SK-N-SH (cell line): ENCODE results near the gene PTPN5. TPM values are rescaled to one million over a fixed set of nuclear protein-coding genes. Genes with fewer than 3 reads are reported as not detected.

Source experiments
- CTCF ChIA-PET: fragments of 300-600, 350-600 bp; formaldehyde crosslinking; extraction: SDS; loops from one replicate; lab custom pipeline; 2021; lab: Yijun Ruan, JAX
- POLR2A ChIA-PET: fragments of 350-600 bp; sonication (Branson Sonifier 250); formaldehyde crosslinking; extraction: SDS; loops from one replicate; lab custom pipeline; 2020; ENCODE audit warnings: antibody characterized with exemption, inconsistent platforms; lab: Yijun Ruan, JAX
- DNase-seq: peaks from one replicate; pipeline ENCODE4 v3.0.0; 2012
- H2AFZ ChIP-seq: fragments of 200-600 bp; sonication (generic); 2 replicates; pipeline ENCODE4 v1.8.1; 2016; ENCODE audit warnings: antibody characterized with exemption, mild to moderate bottlenecking, low read depth
- H3F3A ChIP-seq: fragments of 200-600 bp; sonication (generic); replicated peaks from 2 replicates; pipeline ENCODE3; 2016; ENCODE audit warnings: antibody characterized with exemption, mild to moderate bottlenecking; ENCODE audit not compliant: insufficient read depth
- H3K27ac ChIP-seq, 2 experiments: fragments of 200-500 bp in 1 of 2; fragments of 200-600 bp in 1 of 2; sonication (Bioruptor generic) in 1 of 2; sonication (generic), shearing (Covaris generic) in 1 of 2; 2 replicates each; pipeline versions ENCODE4 v1.5.1 to v1.6.1; 2014 to 2016; ENCODE audit warnings: low read depth in 2 of 2, inconsistent platforms in 1 of 2, low read length in 1 of 2, mild to moderate bottlenecking in 1 of 2, mixed read lengths in 1 of 2
- H3K27me3 ChIP-seq: fragments of 200-600 bp; sonication (generic), shearing (Covaris generic); 2 replicates; pipeline ENCODE4 v1.6.1; 2016; ENCODE audit warnings: mixed run types; ENCODE audit not compliant: insufficient read depth
- H3K36me3 ChIP-seq, 2 experiments: fragments of 200-500 bp in 1 of 2; fragments of 200-600 bp in 1 of 2; sonication (Bioruptor generic) in 1 of 2; sonication (generic) in 1 of 2; replicated peaks in 1 of 2; 2 replicates each; pipeline versions ENCODE3 to v1.5.1; 2014 to 2016; ENCODE audit warnings: low read length in 1 of 2, mild to moderate bottlenecking in 1 of 2; ENCODE audit not compliant: insufficient read depth in 2 of 2, control insufficient read depth in 1 of 2
- H3K4me1 ChIP-seq, 2 experiments: fragments of 200-500 bp in 1 of 2; fragments of 200-600 bp in 1 of 2; sonication (Bioruptor generic) in 1 of 2; sonication (generic), shearing (Covaris generic) in 1 of 2; 2 replicates each; pipeline versions ENCODE4 v1.5.1 to v1.6.1; 2014 to 2016; ENCODE audit warnings: low read depth in 1 of 2, low read length in 1 of 2, mixed run types in 1 of 2; ENCODE audit not compliant: insufficient read depth in 2 of 2, control insufficient read depth in 1 of 2
- H3K4me2 ChIP-seq: fragments of 200-600 bp; sonication (generic), shearing (Covaris generic); 2 replicates; pipeline ENCODE4 v1.6.1; 2017; ENCODE audit warnings: mixed run types
- H3K4me3 ChIP-seq, 2 experiments: fragments of 200-500 bp in 1 of 2; fragments of 200-600 bp in 1 of 2; sonication (Bioruptor generic) in 1 of 2; sonication (generic), shearing (Covaris generic) in 1 of 2; 2 replicates each; pipeline versions ENCODE4 v1.5.1 to v1.8.1; 2014 to 2016; ENCODE audit warnings: low read depth in 2 of 2, inconsistent platforms in 1 of 2, low read length in 1 of 2, mild to moderate bottlenecking in 1 of 2, mixed read lengths in 1 of 2, moderate library complexity in 1 of 2
- H3K79me2 ChIP-seq: fragments of 200-600 bp; sonication (generic); 2 replicates; pipeline ENCODE4 v1.8.1; 2017; ENCODE audit warnings: mild to moderate bottlenecking; ENCODE audit not compliant: insufficient read depth
- H3K9ac ChIP-seq: fragments of 200-600 bp; sonication (generic); 2 replicates; pipeline ENCODE4 v1.6.1; 2017; ENCODE audit warnings: mixed run types
- H3K9me2 ChIP-seq: fragments of 200-600 bp; sonication (generic); 2 replicates; pipeline ENCODE4 v1.6.1; 2017; ENCODE audit warnings: mixed run types
- H3K9me3 ChIP-seq: fragments of 200-600 bp; sonication (generic); 2 replicates; pipeline ENCODE4 v1.6.1; 2017; ENCODE audit warnings: mixed run types, mild to moderate bottlenecking, moderate library complexity
- H4K20me1 ChIP-seq: fragments of 200-600 bp; sonication (generic); 2 replicates; pipeline ENCODE4 v1.6.1; 2017; ENCODE audit warnings: mild to moderate bottlenecking, mixed run types; ENCODE audit not compliant: insufficient read depth
- CTCF ChIP-seq: fragments of 200-600 bp; sonication (generic); IDR thresholded peaks from 2 replicates; pipeline ENCODE4 v1.6.1; 2017; ENCODE audit warnings: antibody characterized with exemption, mild to moderate bottlenecking, moderate library complexity
- ELF1 ChIP-seq: IDR thresholded peaks from 2 replicates; pipeline ENCODE4 v1.4.0; 2012
- FOXM1 ChIP-seq: IDR thresholded peaks from 2 replicates; pipeline ENCODE4 v1.4.0; 2012; ENCODE audit warnings: low read depth, mild to moderate bottlenecking
- GATA2 ChIP-seq: sonication (generic); formaldehyde crosslinking; IDR thresholded peaks from 2 replicates; pipeline ENCODE4 v1.5.0; 2020; ENCODE audit warnings: mild to moderate bottlenecking, missing genetic modification reagents
- MEF2A ChIP-seq: IDR thresholded peaks from 2 replicates; pipeline ENCODE4 v1.4.0; 2012; ENCODE audit warnings: low read depth, borderline replicate concordance
- MXI1 ChIP-seq: IDR thresholded peaks from 2 replicates; pipeline ENCODE4 v1.6.1; 2012; ENCODE audit warnings: mild to moderate bottlenecking, low read depth, low read length, improper control_type of control experiment
- NFIC ChIP-seq: IDR thresholded peaks from 2 replicates; pipeline ENCODE4 v1.4.0; 2012; ENCODE audit warnings: borderline replicate concordance
- POLR2AphosphoS5 ChIP-seq: IDR thresholded peaks from 2 replicates; pipeline ENCODE4 v1.6.1; 2012; ENCODE audit warnings: low read depth, low read length
- RFX5 ChIP-seq: IDR thresholded peaks from 2 replicates; pipeline ENCODE4 v1.6.1; 2012; ENCODE audit warnings: mild to moderate bottlenecking, improper control_type of control experiment, low read length
- RXRA ChIP-seq: IDR thresholded peaks from 2 replicates; pipeline ENCODE4 v1.4.0; 2012; ENCODE audit warnings: low read depth, mild to moderate bottlenecking, borderline replicate concordance
- SIN3A ChIP-seq: IDR thresholded peaks from 2 replicates; pipeline ENCODE4 v1.6.1; 2012; ENCODE audit warnings: low read depth, mild to moderate bottlenecking, low read length, moderate library complexity, borderline replicate concordance
- TAF1 ChIP-seq: IDR thresholded peaks from 2 replicates; pipeline ENCODE4 v1.6.1; 2012; ENCODE audit warnings: low read depth, mild to moderate bottlenecking, low read length, moderate library complexity, borderline replicate concordance
- WGBS: methylation state at CpG from one replicate; pipeline ENCODE4 v1.1.6; 2017; ENCODE audit warnings: low lambda C conversion rate; 5-methylcytosine and 5-hydroxymethylcytosine counted together
- polyA plus RNA-seq, 3 experiments: library from polyadenylated mRNA; depleted of rRNA; stranded (reverse); fragments of >200 nt; gene quantifications; 2 replicates each; pipeline ENCODE4 v1.2.3, GENCODE V29; 2012
- TF ChIP-seq, protein P1 (sequence below): IDR thresholded peaks from 2 replicates; pipeline ENCODE4 v1.4.0; 2012; ENCODE audit warnings: low read depth

The PTPN5 gene
- polyA plus RNA-seq, 1 of the 3 experiments (the other 2 are of a cell fraction), result not detected

- POLR2A ChIA-PET, result no interaction called here
Measured at GRCh38 chr11:18766015-18766414, 25.6 kb downstream of the PTPN5 start.

GRCh38 chr11:18765554-18765953 is 26.0 kb downstream of the PTPN5 start:
- Histone ChIP-seq H4K20me1 (no peaks in the 10 kb centered on the region), H3K27ac (no peak overlapping the region), H2AFZ (0 out of 2 replicates have a peak overlapping the region, but pooled peaks have one; percentile 8), H3K9me3 (no peaks in the 10 kb centered on the region)
- CTCF ChIA-PET, result interaction anchor here (1.3 to 3.8 kb wide), 8 partner anchors 10 to 651 kb away, joined by 3 to 42 read pairs (median 7); partner anchors contain the start of gene MRGPRX4
- TF ChIP-seq ELF1, result no peak
- no peak for TF ChIP-seq GATA2 (CRISPR knock-in tag)
- no peak for TF ChIP-seq CTCF
- TF ChIP-seq FOXM1, result no peak
- TF ChIP-seq, all 33 proteins: peak for 0
- H3K79me2 ChIP-seq, result no peaks in the 10 kb centered on the region
- no peaks in the 10 kb centered on the region for H3K36me3 ChIP-seq
- H3K4me1 ChIP-seq, result peaks cover 0 to 4% of the 10 kb centered on the region in 2 experiments; a peak in 1 of 4 replicates
- no peaks in the 10 kb centered on the region for H3K9me2 ChIP-seq
- POLR2A ChIA-PET, result no interaction called here
- no peak overlapping the region for H3K4me2 ChIP-seq
- peaks cover 16% of the 10 kb centered on the region for H3F3A ChIP-seq
- no peak overlapping the region for H3K4me3 ChIP-seq
- WGBS, result 42% methylated on average over 6 of the region's 6 CpGs
- H3K27me3 ChIP-seq, result no peaks in the 10 kb centered on the region
- no peak overlapping the region for H3K9ac ChIP-seq
- DNase-seq, result no peak

More at GRCh38 chr11:18766015-18766414, 25.6 kb downstream of the PTPN5 start:
- Histone ChIP-seq H4K20me1 (no peaks in the 10 kb centered on the region), H3K9me3 (no peaks in the 10 kb centered on the region), H3F3A (peaks cover 16% of the 10 kb centered on the region), H3K79me2 (no peaks in the 10 kb centered on the region), H3K9ac (no peak overlapping the region), H3K36me3 (no peaks in the 10 kb centered on the region), H3K4me1 (peaks cover 0 to 4% of the 10 kb centered on the region in 2 experiments; a peak in 1 of 4 replicates), H3K27ac (no peak overlapping the region), H3K27me3 (no peaks in the 10 kb centered on the region)
- DNase-seq, result no peak
- WGBS, result 95% methylated on average over 2 of the region's 2 CpGs
- TF ChIP-seq CTCF, result no peak
- no peak for TF ChIP-seq RXRA
- TF ChIP-seq, protein P1, sequence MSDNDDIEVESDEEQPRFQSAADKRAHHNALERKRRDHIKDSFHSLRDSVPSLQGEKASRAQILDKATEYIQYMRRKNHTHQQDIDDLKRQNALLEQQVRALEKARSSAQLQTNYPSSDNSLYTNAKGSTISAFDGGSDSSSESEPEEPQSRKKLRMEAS, result no peak
- TF ChIP-seq NFIC, result no peak
- no peak for TF ChIP-seq FOXM1
- no peak for TF ChIP-seq POLR2AphosphoS5
- TF ChIP-seq MXI1, result no peak
- no peak for TF ChIP-seq TAF1
- no peak for TF ChIP-seq RFX5
- no peak for TF ChIP-seq MEF2A
- no peak for TF ChIP-seq SIN3A
- TF ChIP-seq, all 33 proteins: peak for 0
- CTCF ChIA-PET, result interaction anchor here (0.6 to 3.8 kb wide), 7 partner anchors 10 to 651 kb away, joined by 3 to 42 read pairs (median 6); partner anchors contain the start of gene MRGPRX4
- Histone ChIP-seq H2AFZ (no peak overlapping the region), H3K9me2 (no peaks in the 10 kb centered on the region), H3K4me3 (no peak overlapping the region), H3K4me2 (no peak overlapping the region)
